ENCODE results near the gene BCL7B.

BCL7B gene

DNA sequence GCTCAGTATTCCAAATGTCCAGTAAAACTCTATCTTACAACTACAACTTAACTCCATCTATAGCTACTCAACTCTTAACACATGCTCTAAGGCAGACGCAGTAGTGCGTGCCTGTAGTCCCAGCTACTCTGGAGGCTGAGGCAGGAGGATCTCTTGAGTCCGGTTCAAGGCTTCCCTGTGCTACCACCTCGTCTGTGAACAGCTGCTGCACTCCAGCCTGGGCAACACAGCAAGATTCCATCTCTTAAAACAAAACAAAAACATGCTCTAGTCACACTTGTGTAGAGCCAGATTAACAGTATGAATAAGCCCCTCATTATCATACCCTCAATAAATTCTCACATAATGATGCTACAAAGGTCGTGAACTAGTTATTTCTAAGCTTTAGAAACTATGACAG is 39.0 kb downstream of the BCL7B start:
- no peak for TF ChIP-seq ZFX (IDR thresholded peaks at IDR 0.05)
- TF ChIP-seq, protein P1, sequence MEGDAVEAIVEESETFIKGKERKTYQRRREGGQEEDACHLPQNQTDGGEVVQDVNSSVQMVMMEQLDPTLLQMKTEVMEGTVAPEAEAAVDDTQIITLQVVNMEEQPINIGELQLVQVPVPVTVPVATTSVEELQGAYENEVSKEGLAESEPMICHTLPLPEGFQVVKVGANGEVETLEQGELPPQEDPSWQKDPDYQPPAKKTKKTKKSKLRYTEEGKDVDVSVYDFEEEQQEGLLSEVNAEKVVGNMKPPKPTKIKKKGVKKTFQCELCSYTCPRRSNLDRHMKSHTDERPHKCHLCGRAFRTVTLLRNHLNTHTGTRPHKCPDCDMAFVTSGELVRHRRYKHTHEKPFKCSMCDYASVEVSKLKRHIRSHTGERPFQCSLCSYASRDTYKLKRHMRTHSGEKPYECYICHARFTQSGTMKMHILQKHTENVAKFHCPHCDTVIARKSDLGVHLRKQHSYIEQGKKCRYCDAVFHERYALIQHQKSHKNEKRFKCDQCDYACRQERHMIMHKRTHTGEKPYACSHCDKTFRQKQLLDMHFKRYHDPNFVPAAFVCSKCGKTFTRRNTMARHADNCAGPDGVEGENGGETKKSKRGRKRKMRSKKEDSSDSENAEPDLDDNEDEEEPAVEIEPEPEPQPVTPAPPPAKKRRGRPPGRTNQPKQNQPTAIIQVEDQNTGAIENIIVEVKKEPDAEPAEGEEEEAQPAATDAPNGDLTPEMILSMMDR (conservative IDR thresholded peaks at IDR 0.05): no peak
- H3K27ac ChIP-seq: no peak overlapping the region

DNA sequence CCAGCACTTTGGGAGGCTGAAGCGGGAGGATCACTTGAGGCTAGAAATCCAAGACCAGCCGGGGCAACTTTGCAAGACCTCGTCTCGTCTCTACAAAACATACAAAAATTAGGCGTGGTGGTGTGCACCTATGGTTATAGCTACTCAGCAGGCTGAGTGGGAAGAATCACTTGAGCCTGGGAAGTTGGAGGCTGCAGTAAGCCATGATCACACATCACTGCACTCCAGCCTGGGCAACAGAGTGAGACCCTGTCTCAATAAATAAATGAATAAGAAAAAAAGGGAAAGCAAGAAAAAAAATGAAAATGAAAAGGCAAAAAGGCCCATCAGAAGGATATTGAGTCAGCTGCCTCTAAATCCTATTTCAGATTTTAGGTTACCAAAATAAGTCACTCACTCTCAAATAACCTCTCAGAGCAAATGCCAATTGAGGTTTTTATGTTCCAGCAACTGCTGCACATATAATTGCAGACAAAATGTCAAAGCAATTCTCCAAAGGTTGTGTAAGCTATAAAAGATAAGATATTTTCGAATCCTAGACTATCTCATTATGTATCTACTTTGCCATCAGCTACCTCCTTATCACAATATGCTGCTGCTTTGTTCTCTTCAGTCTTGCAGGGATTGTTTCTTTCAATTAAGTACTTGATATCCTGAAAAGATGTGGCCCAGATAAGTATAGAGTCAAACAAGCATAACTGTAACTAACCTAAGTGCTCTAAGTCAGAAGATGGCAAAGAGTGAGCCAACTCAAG is 40.1 kb downstream of the BCL7B start:
- TF ChIP-seq, protein P1 (conservative IDR thresholded peaks at IDR 0.05): no peak
- TF ChIP-seq ZFX (IDR thresholded peaks at IDR 0.05): no peak
- H3K27ac ChIP-seq: no peak overlapping the region

- TF ChIP-seq, protein P1 (conservative IDR thresholded peaks at IDR 0.05): no peak
- no peak for TF ChIP-seq ZFX (IDR thresholded peaks at IDR 0.05)
- H3K27ac ChIP-seq: no peak overlapping the region
These were observed 42.3 kb downstream of the BCL7B start for GRCh38 chr7:73515178-73515577.

- TF ChIP-seq ZFX (IDR thresholded peaks at IDR 0.05): no peak
- TF ChIP-seq, protein P1 (conservative IDR thresholded peaks at IDR 0.05): no peak
- H3K27ac ChIP-seq: no peak overlapping the region
These were observed 45.3 kb downstream of the BCL7B start for GRCh38 chr7:73512018-73512780.

DNA sequence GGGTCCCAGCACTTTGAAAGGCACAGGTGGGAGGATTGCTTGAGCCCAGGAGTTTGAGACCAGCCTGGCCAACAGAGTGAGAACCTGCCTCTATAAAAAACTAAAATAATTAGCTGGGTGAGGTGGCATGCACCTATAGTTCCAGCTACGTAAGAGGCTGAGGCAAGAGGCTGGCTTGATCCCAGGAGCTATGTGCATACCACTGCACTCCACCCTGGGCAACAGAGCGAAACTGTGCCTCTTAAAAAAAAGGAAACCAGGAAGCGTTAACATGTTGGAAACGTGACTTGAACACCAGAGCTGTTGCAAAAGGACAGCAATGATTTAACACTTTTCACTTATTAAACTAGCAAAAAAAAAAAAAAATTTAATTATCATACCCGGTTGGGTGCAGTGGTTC is 48.0 kb downstream of the BCL7B start:
- TF ChIP-seq, protein P1 (conservative IDR thresholded peaks at IDR 0.05): no peak
- TF ChIP-seq ZFX (IDR thresholded peaks at IDR 0.05): no peak
- peak overlapping the region; percentile 57 for H3K27ac ChIP-seq

DNA sequence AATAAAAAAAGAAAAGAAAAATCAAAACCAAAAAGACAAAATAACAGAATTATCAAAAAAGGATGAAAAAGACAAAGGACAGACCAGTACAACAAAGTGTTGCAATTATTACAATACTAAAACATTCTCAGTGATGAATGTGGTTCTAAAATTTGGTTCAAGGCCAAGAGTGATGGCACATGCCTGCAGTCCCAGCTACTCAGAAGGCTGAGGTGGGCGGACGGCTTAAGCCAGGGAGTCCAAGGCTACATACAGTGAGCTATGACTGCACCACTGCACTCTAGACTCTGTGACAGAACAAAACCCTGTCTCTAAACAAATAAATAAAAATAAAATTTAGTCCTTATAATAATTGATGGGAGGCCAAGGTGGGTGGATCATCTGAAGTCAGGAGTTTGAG is 49.9 kb downstream of the BCL7B start:
- TF ChIP-seq, protein P1 (conservative IDR thresholded peaks at IDR 0.05): no peak
- TF ChIP-seq ZFX (IDR thresholded peaks at IDR 0.05): no peak
- H3K27ac ChIP-seq: no peak overlapping the region

DNA sequence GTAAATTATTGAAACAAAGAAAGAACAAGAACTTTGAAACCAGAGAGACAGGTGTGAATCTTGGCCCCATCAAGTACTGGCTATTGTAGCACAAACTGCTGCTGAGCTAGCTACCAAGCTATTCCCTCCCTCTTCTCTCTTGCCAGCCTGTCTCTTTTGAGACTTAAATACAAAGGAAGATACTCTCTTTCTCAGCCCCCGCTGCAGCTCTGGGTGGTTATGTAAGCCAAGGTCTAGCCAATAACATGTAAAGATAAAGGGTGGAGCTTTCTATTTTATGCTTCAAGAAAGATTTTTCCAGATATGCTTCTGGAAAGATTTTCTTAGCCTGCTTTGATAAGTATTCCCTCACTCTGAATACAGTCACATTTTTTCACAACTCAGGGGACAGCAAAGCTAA is 52.6 kb downstream of the BCL7B start:
- no peak for TF ChIP-seq ZFX (IDR thresholded peaks at IDR 0.05)
- TF ChIP-seq, protein P1 (conservative IDR thresholded peaks at IDR 0.05): no peak
- H3K27ac ChIP-seq: no peak overlapping the region
